ENCODE data around the gene RALGPS1. TPM values are rescaled to one million over a fixed set of nuclear protein-coding genes. Genes with fewer than 3 reads are reported as not detected.

Gene RALGPS1
- total RNA-seq, 4 donors from 2014 or later: 4.7 to 18.1 (median 5.0) TPM

GRCh38 chr9:127269449-127269848 lies 354.9 kb downstream of the RALGPS1 start:
- TF ChIP-seq, protein P1, sequence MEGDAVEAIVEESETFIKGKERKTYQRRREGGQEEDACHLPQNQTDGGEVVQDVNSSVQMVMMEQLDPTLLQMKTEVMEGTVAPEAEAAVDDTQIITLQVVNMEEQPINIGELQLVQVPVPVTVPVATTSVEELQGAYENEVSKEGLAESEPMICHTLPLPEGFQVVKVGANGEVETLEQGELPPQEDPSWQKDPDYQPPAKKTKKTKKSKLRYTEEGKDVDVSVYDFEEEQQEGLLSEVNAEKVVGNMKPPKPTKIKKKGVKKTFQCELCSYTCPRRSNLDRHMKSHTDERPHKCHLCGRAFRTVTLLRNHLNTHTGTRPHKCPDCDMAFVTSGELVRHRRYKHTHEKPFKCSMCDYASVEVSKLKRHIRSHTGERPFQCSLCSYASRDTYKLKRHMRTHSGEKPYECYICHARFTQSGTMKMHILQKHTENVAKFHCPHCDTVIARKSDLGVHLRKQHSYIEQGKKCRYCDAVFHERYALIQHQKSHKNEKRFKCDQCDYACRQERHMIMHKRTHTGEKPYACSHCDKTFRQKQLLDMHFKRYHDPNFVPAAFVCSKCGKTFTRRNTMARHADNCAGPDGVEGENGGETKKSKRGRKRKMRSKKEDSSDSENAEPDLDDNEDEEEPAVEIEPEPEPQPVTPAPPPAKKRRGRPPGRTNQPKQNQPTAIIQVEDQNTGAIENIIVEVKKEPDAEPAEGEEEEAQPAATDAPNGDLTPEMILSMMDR (IDR thresholded peaks at IDR 0.05; ENCODE audit: low read depth): no peak

Other genes starting within 250 kb of the RALGPS1 start
- gene ZBTB43, start 109.7 kb upstream of the RALGPS1 start, total RNA-seq: 10 to 100 TPM in 3 of 4 donors, 1 to 10 TPM in 1; 9.9 to 15.2 (median 12.7) TPM
- gene ZBTB34, start 54.1 kb upstream of the RALGPS1 start, total RNA-seq: 10 to 100 TPM; 11.5 to 19.7 (median 16.2) TPM
- gene ANGPTL2, start 207.9 kb downstream of the RALGPS1 start, total RNA-seq: 10 to 100 TPM; 78.4 to 95.0 (median 87.3) TPM

Measured in subcutaneous adipose tissue (tissue), 4 donors.